RCC 7860 (cell line): ENCODE results near the gene KRT75.
"Not testable (repeated sequence)": the region's sequence is repeated elsewhere in the genome, so short reads cannot be mapped to it uniquely, and the experiment has no call there.

Source experiments
- DNase-seq: peaks from one replicate; pipeline ENCODE4 v3.0.0-alpha.2; 2015; ENCODE audit warnings: low spot score
- FAIRE-seq: peaks from 2 replicates; lab custom pipeline; 2012; peaks lifted over from hg19 to GRCh38; lab: Jason Lieb, UNC

Gene KRT75

GRCh38 chr12:52434081-52434733, at the start of gene KRT75:
KRT75 (minus strand) TSS chr12:52434371; CDS start chr12:52434304, 67 bp downstream.
- DNase-seq (no peak), FAIRE-seq (no peak)

- DNase-seq (no peak), FAIRE-seq (no peak)
Measured at GRCh38 chr12:52480073-52480472, 45.9 kb upstream of the KRT75 start.

GRCh38 chr12:52477651-52478050, 43.5 kb upstream of the KRT75 start:
- no peak for FAIRE-seq

GRCh38 chr12:52474212-52474611, 40.0 kb upstream of the KRT75 start:
- FAIRE-seq (no peak), DNase-seq (no peak)

More at GRCh38 chr12:52477651-52478050, 43.5 kb upstream of the KRT75 start:
- DNase-seq = no peak

- no peak for FAIRE-seq
- DNase-seq = no peak
Measured at GRCh38 chr12:52473768-52474167, 39.6 kb upstream of the KRT75 start, which contains the start of gene KRT6C. KRT6C (minus strand) TSS chr12:52473805; CDS start chr12:52473737, 68 bp downstream.

- no peak for DNase-seq
- FAIRE-seq = no peak
Measured at GRCh38 chr12:52469853-52470252, 35.7 kb upstream of the KRT75 start.

GRCh38 chr12:52464897-52465296, 30.7 kb upstream of the KRT75 start:
- DNase-seq (no peak), FAIRE-seq (no peak)

- DNase-seq (no peak), FAIRE-seq (no peak)
Measured at GRCh38 chr12:52461693-52462092, 27.5 kb upstream of the KRT75 start.

GRCh38 chr12:52458861-52459260, 24.7 kb upstream of the KRT75 start:
- FAIRE-seq (no peak), DNase-seq (no peak)

- DNase-seq = no peak
- FAIRE-seq = no peak
Measured at GRCh38 chr12:52455821-52456220, 21.6 kb upstream of the KRT75 start.

- DNase-seq = no peak
Measured at GRCh38 chr12:52454411-52455201, 20.4 kb upstream of the KRT75 start.

GRCh38 chr12:52452101-52452500, 17.9 kb upstream of the KRT75 start, which contains the start of gene KRT6B:
KRT6B (minus strand) TSS chr12:52452146; CDS start chr12:52452078, 68 bp downstream.
- no peak for FAIRE-seq
- no peak for DNase-seq

More at GRCh38 chr12:52454411-52455201, 20.4 kb upstream of the KRT75 start:
- FAIRE-seq = no peak

GRCh38 chr12:52448228-52448627, 14.1 kb upstream of the KRT75 start:
- DNase-seq (no peak), FAIRE-seq (no peak)

GRCh38 chr12:52447196-52447595, 13.0 kb upstream of the KRT75 start:
- not testable (repeated sequence) for FAIRE-seq, DNase-seq

- no peak for DNase-seq
- FAIRE-seq = no peak
Measured at GRCh38 chr12:52446367-52447045, 12.3 kb upstream of the KRT75 start.

GRCh38 chr12:52445876-52446275, 11.7 kb upstream of the KRT75 start:
- no peak for FAIRE-seq
- no peak for DNase-seq

GRCh38 chr12:52444647-52445595, 10.8 kb upstream of the KRT75 start:
- DNase-seq (no peak), FAIRE-seq (no peak)

GRCh38 chr12:52443966-52444365, 9.8 kb upstream of the KRT75 start:
- FAIRE-seq (no peak), DNase-seq (no peak)

- DNase-seq = peak; percentile 99
Measured at GRCh38 chr12:52442600-52443061, 8.5 kb upstream of the KRT75 start.

GRCh38 chr12:52441320-52441911, 7.2 kb upstream of the KRT75 start:
- FAIRE-seq (peak; percentile 73), DNase-seq (no peak)

More at GRCh38 chr12:52442600-52443061, 8.5 kb upstream of the KRT75 start:
- FAIRE-seq = peak; percentile 94
